GM12878 (cell line): ENCODE results near the gene NPAS3.

Experiments
- GABPA ChIP-seq: IDR thresholded peaks from 2 replicates; pipeline ENCODE4 v1.6.1; 2014; ENCODE audit warnings: antibody characterized with exemption, low read depth, mild to moderate bottlenecking, inconsistent platforms
- IRF4 ChIP-seq: IDR thresholded peaks from 2 replicates; pipeline ENCODE4 v1.6.1; 2011; ENCODE audit warnings: low read depth, low read length
- PAX8 ChIP-seq: fragments of 450-650 bp; IDR thresholded peaks from 2 replicates; pipeline ENCODE4 v1.6.1; 2017; ENCODE audit warnings: mild to moderate bottlenecking, moderate library complexity
- POLR2A ChIP-seq: IDR thresholded peaks from 2 replicates; pipeline ENCODE4 v1.6.1; 2011; ENCODE audit warnings: low read depth, mild to moderate bottlenecking, low read length
- POLR2AphosphoS2 ChIP-seq: IDR thresholded peaks from 2 replicates; pipeline ENCODE4 v1.6.1; 2011; ENCODE audit warnings: low read depth, mild to moderate bottlenecking, low read length, improper control_type of control experiment, moderate library complexity
- SIN3A ChIP-seq: IDR thresholded peaks from 2 replicates; pipeline ENCODE4 v1.6.1; 2012; ENCODE audit warnings: low read depth, low read length, improper control_type of control experiment
- TF ChIP-seq, protein P1 (sequence below), 3 experiments: IDR thresholded peaks in 2 of 3; conservative IDR thresholded peaks in 1 of 3; 2 replicates each; pipeline ENCODE4 v1.5.1; 2011; ENCODE audit warnings: low read depth in 3 of 3, low read length in 3 of 3, mild to moderate bottlenecking in 3 of 3, control low read depth in 2 of 3, moderate library complexity in 2 of 3, inconsistent platforms in 1 of 3, mixed read lengths in 1 of 3; ENCODE audit not compliant: control insufficient read depth in 2 of 3, insufficient read depth in 1 of 3; ENCODE audit errors: extremely low read depth in 1 of 3

DNA sequence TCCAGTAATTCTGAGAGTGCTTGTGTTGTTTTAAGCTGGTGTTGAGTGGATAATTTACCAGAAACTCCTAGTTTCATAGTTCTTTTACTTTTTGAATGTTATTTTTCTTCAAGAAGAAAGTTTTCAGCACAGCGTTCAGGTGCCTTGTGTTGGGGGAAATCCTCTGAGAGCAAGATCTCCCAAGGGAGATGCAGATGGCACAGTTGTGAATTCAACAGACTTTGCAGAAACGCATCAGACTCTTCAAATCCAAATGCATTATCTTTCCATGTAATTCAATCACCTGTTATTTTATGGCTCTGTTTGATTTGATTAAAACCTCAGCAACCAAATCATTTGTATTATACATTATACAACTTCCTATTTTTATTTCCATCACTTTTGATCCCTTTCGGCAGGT lies 572.3 kb downstream of the NPAS3 start:
- no peak for TF ChIP-seq IRF4
- TF ChIP-seq POLR2A, result no peak
- no peak for TF ChIP-seq POLR2AphosphoS2
- TF ChIP-seq, protein P1, sequence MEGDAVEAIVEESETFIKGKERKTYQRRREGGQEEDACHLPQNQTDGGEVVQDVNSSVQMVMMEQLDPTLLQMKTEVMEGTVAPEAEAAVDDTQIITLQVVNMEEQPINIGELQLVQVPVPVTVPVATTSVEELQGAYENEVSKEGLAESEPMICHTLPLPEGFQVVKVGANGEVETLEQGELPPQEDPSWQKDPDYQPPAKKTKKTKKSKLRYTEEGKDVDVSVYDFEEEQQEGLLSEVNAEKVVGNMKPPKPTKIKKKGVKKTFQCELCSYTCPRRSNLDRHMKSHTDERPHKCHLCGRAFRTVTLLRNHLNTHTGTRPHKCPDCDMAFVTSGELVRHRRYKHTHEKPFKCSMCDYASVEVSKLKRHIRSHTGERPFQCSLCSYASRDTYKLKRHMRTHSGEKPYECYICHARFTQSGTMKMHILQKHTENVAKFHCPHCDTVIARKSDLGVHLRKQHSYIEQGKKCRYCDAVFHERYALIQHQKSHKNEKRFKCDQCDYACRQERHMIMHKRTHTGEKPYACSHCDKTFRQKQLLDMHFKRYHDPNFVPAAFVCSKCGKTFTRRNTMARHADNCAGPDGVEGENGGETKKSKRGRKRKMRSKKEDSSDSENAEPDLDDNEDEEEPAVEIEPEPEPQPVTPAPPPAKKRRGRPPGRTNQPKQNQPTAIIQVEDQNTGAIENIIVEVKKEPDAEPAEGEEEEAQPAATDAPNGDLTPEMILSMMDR (IDR thresholded peaks at IDR 0.05 in 2 of 3, conservative IDR thresholded peaks at IDR 0.05 in 1 of 3; ENCODE audit: control insufficient read depth in 2 of 3, extremely low read depth in 1 of 3, insufficient read depth in 1 of 3, low read depth in 3 of 3, low read length in 3 of 3), result no peak
- TF ChIP-seq PAX8, result no peak
- no peak for TF ChIP-seq GABPA
- TF ChIP-seq SIN3A, result no peak
